Stimulated activated CD4-positive, alpha-beta T cell treated with anti-CD3 and anti-CD28 coated beads, Interleukin-12 subunit alpha, Interleukin-12 subunit beta, amount 100 ng/mL, for 4 hours (primary cell): Measurements from ENCODE around the gene GDPD4.
A peak's percentile ranks its signal among the peaks of the same experiment; 100 is the strongest.

Experiments used
- DNase-seq: peaks from one replicate; pipeline ENCODE4 v3.0.0-alpha.2; 2020

Gene GDPD4

DNA sequence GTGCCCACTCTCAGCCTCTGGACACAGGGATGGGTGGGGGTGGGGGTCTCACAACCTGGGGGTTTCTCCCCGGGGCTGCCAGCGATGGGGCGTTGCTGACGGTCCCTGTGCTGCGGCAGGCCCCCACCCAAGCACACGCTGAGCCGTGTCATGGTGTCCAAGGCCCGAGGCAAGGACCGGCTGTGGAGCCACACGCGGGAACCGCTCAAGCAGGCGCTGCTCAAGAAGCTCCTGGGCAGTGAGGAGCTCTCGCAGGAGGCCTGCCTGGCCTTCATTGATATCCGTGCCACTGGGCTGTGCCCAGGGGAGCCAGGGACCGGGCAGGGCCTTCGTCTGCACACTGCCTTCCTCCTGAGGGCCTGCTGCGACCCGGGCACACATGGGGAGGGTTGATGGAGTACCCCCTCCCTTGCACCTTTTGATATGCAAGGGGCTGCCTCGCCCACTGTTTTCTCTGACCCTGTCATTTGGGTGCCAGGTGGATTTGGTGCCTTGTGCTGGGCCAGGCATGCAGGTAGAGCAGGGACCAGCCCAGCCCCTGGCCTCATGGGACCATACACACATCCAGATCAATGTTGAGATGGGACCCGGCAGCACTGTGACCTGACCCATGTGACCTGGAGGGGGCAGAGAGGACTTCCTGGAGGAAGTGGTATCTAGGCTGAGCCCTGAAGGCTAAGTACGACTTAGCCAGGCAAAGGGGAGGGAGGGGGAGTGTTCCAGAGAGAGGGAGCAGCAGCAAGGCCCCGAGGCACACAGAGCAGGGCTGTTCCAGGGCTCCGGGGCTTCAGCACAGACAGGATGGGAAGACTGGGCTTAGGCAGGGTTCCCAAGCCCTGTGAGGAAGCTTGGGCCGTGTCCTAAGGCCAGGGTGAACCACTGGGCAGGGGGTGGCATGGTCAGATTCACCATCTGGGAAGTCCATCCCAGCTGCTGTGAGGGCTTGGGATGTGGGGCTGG, 98.3 kb downstream of the GDPD4 start:
- no peak for DNase-seq

- DNase-seq = no peak
These were observed 99.3 kb downstream of the GDPD4 start for GRCh38 chr11:77201991-77202841.

GRCh38 chr11:77201370-77201769, 100.1 kb downstream of the GDPD4 start:
- no peak for DNase-seq

GRCh38 chr11:77200351-77201268, 100.9 kb downstream of the GDPD4 start:
- no peak for DNase-seq

GRCh38 chr11:77199137-77199745, 102.2 kb downstream of the GDPD4 start:
- no peak for DNase-seq

GRCh38 chr11:77198440-77198849, 103.0 kb downstream of the GDPD4 start:
- no peak for DNase-seq

- no peak for DNase-seq
These were observed 103.7 kb downstream of the GDPD4 start for GRCh38 chr11:77197626-77198320.

GRCh38 chr11:77196961-77197360, 104.5 kb downstream of the GDPD4 start:
- no peak for DNase-seq

- DNase-seq = no peak
These were observed 106.3 kb downstream of the GDPD4 start for GRCh38 chr11:77195071-77195755.

DNA sequence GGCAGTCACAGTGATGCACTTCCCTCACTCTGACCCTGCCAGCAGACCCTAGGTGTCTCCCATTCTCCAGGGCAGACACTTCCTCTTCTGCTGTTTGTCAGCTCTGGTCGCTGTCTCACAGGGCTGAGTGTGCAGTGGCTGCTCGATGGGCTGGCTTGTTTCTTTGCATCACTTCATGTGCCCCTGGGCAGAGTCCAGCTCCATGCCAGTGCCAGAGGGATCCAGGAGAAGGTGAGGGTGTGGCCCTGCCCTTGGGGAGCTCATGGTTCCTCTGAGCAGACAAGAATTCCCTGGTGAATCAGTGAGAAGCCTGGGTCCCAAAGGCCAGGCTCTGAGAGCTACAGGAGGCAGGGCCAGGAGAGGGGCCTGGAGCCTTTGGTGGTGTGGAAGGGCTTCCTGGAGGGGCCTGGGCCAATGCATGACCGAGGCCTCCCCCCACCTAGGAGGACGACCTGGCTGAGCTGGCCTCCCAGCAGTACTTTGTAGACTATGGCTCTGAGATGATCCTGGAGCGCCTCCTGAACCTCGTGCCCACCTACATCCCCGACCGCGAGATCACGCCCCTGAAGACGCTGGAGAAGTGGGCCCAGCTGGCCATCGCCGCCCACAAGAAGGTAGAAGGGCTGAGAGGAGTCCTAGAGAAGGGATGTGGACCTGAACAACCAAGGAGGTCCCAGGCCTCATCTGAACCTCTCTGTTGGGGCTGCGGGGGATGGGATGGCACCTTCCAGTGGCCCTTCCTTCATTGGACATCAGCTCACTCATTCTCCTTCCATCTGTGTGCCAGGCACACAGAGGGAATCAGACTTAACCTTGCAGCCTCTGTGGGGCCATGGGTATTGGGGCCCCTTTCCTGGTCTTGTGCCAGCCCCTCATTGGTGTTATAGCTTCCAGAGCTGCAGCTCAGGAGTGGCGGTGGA, 107.3 kb downstream of the GDPD4 start:
- DNase-seq = no peak

DNA sequence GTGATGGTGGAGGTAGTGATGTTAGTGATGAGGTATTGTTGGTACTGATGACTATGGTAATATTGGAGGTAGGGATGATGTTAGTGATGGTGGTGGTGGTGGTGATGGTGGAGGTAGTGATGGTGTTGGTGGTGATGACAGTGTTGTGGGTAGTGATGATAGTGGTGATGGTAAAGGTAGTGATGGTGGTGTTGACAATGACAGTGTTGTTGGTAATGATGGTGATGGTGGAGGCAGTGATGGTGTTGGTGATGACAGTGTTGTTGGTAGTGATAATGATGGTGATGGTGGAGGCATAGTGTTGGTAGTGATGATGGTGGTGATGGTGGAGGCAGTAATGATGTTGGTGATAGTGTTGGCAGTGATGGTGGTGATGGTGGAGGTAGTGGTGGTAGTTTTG, 108.3 kb downstream of the GDPD4 start:
- DNase-seq = no peak

DNA sequence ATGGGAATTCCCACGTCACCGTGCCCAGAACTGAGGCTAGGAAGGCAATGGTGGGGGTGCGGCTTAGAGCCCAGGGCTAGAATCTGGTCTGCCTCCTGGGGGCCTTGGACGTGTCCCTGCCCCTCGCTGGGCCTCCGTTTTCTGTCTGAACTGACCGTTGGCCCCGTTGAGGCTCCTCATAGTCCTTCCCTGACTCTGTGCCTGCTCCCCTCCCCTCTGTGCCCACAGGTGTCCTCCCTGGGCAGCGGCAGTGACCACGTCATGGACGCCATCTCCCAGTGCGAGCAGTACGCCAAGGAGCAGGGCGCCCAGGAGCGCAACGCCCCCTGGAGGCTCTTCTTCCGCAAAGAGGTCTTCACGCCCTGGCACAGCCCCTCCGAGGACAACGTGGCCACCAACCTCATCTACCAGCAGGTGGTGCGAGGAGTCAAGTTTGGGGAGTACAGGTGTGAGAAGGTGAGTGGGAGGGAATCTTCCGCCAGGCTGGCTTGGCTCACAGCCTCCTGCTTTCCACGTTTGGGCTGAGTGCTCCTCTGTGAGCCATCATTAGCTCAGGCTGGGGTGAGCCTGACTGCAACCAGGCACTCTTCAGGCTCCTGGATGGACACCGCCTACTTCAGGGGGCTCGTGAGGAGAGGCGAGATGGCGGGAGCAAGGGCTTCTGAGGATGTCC, 109.5 kb downstream of the GDPD4 start:
- peak; percentile 47 for DNase-seq

- no peak for DNase-seq
These were observed 110.1 kb downstream of the GDPD4 start for GRCh38 chr11:77191429-77191822.

DNA sequence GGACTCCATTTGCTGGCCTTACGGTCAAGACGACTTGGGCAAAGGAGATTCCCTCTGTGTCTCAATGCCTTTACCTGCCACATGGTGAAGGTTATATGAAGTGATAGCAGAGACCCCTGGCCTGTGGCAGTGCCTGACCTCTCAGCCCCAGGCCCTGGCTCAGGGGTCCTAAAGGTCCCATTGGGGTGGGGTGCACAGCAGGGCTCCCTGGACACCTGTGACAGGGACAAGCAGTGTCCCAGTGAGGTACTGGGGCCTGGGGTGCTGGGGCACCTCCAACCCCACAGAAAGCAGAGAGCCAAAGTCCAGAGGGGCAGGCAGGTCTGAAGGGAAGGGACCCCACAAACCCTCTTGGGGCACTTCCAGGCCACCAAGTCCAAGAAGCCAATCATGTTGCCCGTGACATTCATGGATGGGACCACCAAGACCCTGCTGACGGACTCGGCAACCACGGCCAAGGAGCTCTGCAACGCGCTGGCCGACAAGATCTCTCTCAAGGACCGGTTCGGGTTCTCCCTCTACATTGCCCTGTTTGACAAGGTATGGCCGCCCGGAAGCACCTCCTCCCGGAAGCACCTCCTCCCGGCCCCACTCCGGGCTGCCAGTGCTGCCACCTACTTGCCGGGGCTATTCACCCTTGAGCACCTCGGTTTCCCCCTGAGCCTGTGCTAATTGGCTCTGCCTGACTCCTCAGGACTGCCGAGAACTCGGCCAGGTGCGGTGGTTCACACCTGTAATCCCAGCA, 111.0 kb downstream of the GDPD4 start:
- no peak for DNase-seq

GRCh38 chr11:77189588-77190210, 111.8 kb downstream of the GDPD4 start:
- no peak for DNase-seq

DNA sequence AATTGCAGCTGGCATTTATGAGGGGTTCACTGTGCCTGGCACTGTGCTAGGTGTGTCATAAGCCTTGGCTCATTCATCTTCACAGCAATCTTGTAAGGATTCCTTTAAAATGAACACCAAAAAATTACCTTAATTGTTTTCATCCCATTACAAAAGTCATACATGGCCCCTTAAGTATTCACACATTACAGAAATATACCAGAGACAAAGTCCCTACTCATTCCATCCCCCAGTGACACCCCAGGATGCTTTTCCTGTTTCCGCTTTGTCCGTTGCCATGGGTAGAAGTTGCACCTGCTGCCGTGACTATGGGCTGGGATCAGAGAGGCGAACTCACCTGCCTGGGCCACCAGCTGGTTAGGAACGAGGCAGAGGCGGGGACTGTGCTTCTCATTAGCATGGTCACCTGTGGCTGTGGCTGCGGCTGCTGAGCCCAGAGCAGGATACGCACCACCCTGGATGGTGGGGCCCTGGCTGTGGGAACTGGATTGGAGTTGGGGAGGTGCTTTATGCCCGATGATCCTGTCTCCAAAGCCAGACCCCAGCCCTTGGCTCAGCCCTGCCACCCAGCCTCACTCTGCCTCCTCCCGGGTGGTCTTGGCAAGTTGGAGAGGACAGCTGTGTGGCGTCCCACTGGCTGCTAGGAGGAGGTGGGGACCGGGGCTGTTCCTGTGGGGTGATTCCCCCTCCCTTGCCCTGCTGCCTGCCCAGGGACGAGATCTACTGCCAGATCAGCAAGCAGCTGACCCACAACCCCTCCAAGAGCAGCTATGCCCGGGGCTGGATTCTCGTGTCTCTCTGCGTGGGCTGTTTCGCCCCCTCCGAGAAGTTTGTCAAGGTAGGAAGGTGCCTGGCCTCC, 112.6 kb downstream of the GDPD4 start:
- no peak for DNase-seq
